HG03442 (cell line): Measurements from ENCODE around the gene CETN3.
"Not testable (repeated sequence)": the region's sequence is repeated elsewhere in the genome, so short reads cannot be mapped to it uniquely, and the experiment has no call there.

Source experiments
- ATAC-seq: cut with Tn5 transposase; IDR thresholded peaks from one replicate; pipeline ENCODE4 v1.9.1; 2021; ENCODE audit warnings: mild to moderate bottlenecking, moderate library complexity; ENCODE audit not compliant: unreplicated experiment

The CETN3 gene

DNA sequence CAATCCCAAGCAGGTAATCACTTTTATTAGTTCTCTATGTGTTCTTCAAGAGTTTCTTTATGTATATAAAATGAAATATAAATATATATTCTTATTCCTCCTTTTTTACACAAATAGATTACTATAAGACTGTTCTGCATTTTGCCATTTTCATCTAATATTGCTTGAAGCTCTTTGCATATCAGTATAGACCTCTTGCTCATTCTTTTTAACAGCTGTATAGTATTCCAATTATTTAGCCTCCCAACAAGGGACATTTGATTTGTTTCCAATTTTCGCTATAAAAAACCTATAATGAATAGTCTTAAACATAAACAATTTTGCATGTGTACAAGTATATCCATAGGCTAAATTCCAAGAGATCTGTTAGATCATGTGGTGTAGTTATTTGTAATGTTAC lies 25.2 kb downstream of the CETN3 start:
- ATAC-seq, result no peak

DNA sequence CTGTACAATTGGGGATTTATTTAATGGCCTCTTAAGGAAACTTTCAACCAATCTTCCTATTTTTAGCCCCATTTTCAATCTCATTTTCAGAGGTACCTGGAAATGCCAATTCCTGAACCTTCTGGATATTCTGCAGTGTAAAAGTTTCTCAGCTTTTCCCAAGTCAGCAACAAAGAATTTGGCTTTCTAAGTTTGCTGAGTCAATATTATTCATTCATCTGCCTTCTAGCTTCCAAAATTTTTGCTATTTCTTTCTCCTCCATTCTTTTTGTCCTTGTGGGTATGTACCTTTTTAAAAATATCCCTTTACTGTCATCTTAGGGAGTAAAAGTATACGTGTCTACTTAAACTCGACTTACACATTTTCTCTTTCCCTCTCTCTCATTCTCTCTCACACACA lies 25.7 kb downstream of the CETN3 start:
- ATAC-seq, result no peak

GRCh38 chr5:90381213-90381929 lies 28.2 kb downstream of the CETN3 start:
- no peak for ATAC-seq

DNA sequence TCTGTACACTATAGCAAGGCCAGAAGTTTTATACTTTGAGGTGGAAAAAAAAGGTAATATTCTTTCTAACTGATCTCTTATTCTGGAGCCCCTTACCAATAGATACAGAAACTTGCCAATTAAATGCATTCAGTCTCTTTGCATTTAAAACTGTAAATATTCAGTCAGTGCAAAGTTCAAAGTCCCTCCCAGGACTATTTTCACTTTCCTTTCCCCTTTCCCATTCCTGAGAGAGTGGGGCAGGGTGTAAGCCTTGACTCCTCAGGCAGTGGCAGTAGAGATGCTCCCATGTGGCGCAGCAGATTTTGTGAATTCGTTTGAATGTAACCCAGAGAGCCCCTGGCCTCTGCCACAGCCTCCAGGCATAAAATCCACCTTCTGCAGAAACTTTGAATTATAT lies 29.9 kb downstream of the CETN3 start:
- no peak for ATAC-seq

DNA sequence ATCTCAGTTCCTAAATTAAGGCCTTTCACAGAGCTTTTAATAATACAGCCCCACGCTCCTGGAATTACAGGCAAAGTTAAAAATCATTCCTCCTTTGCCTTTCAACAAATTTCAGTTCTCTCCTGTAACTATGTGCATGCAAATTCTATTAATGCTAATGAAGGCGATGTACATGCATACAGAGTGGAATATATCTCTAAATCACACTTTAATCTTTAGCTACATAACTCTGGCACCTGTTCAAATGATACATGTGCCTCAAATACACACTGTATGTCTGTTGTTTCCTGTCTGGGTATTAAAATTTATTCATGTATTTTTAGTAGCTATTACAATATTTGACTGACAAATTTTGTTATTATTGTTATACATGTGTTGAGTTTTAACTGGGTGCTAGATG lies 30.8 kb downstream of the CETN3 start:
- no peak for ATAC-seq

DNA sequence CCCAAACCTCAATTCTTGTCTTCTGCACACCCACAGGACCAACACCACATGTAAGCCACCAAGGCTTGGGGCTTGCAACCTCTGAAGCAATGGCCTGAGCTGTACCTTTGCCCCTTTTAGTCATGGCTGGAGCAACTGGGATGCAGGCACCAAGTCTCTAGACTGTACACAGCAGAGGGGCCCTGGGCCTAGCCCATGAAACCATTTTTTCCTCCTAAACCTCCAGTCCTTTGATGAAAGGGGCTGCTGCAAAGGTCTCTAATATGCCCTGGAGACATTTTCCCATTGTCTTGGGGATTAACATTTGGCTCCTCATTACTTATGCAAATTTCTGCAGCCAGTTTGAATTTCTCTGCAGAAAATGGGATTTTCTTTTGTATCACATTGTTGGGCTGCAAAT lies 38.3 kb downstream of the CETN3 start:
- not testable (repeated sequence) for ATAC-seq

- ATAC-seq, result peak; percentile 86
These were observed 40.9 kb downstream of the CETN3 start for GRCh38 chr5:90368454-90369246.

DNA sequence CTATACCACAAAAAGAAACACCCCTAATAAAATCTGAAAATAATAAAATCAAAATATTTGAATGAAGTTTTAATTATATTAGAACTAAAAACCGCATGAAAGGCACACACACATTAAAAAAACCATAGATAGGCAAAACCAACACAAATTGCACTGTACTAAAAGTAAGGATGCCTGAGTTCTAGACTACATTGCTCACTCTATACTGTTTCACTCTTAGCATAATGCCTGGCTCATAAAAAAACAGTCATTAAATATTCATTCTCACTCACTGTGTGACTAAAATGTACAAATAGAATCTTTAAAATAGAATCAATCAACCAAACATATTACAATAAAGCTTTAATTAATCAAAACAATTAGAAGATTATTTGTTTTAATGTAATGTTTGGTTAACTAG lies 41.7 kb downstream of the CETN3 start:
- ATAC-seq, result no peak

GRCh38 chr5:90366948-90367347 lies 42.6 kb downstream of the CETN3 start:
- ATAC-seq, result no peak

DNA sequence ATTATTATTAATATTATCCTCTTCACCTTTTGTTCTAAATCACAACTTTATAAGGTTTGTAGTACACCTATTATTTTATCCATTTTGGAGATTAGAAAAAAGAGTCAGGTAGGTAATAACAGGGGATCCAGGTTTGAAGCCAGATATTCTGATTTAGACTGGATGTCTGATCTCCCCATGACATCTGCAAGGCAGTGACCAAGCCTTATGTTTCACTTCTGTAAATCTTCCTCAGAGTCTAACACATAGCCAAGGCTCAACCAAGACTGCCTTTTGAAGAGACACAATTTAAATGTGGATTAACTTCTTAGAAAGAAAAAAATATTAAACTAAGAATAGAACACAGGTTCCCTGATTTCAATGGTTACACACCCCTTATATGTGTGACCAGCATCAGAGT lies 44.2 kb downstream of the CETN3 start:
- ATAC-seq, result no peak

- ATAC-seq, result no peak
These were observed 50.3 kb downstream of the CETN3 start for GRCh38 chr5:90359073-90359920.

DNA sequence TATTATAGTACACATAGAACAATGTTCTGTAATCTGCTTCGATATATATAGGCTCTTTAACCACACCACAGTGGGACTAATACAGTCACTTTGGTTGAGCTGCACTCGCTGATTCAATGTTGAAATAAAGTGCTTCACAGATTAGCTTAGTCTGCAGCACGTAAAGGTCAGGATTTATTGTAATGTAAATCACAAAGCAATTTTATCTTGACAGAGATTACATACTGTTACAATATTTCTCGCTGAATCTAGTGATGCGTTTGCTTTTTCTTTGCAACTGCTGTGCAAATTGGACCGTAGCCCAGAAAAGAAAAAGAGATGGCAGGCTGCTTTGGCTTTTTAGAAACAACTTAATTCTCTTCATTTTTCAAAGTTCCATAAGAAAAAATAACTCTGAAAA lies 52.9 kb downstream of the CETN3 start:
- ATAC-seq, result no peak

GRCh38 chr5:90356176-90356575 lies 53.4 kb downstream of the CETN3 start:
- ATAC-seq, result no peak

- ATAC-seq, result no peak
These were observed 53.9 kb downstream of the CETN3 start for GRCh38 chr5:90355635-90356034.

DNA sequence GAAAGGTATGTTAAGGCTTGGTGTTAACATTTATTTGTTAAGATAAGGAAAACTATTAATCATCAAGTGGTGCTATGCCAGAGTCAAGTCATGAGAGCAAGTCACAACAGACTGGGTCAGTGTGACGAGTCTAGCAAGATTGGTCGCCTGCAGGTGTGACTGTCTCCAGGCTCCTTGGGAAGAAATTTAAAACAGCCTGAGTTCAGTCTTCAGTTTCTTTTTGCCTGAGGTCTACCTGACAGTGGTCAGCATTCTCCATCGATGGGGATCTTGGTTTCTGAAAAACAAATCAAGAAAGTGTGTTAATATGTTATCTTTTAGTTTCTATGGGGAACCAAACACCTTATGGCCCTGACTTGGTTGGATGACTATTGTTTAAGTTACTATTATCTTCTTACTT lies 56.3 kb downstream of the CETN3 start:
- no peak for ATAC-seq

DNA sequence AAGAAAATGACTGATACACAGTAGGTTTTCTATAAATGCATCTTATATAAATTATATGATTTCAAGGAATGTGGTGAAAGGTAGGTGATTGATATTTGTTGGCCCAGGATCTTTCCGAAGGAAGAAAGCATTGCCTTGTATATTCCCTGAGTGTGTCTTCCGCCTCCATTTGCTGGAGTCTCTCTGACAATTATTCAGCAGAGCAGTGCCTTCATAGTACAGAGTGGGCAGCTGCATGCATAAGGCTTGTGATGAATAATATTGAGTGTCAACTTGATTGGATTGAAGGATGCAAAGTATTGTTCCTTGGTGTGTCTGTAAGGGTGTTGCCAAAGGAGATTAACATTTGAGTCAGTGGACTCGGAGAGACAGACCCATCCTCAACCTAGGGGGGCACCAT lies 58.5 kb downstream of the CETN3 start:
- ATAC-seq, result no peak

- ATAC-seq, result no peak
These were observed 62.1 kb downstream of the CETN3 start for GRCh38 chr5:90347462-90347861.

GRCh38 chr5:90345684-90346083 lies 63.9 kb downstream of the CETN3 start:
- no peak for ATAC-seq

DNA sequence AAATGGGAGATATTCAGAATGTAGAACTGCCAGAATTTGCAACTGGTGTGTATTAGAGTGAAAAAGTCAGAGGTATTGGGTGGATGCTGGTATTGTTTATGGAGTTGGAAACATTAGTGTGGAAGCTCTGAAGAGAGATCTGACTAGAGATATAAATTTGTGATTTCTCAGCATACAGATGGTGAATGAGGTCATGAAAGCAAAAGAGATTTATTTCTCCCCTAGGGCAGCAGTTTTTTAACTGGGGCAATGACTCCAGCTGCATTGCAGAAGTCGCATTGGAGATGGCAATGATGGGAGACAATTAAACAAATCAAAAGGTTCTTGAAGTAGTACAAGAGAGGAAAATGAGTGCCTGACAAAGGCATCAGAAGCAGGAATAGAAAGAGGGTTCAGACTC lies 64.9 kb downstream of the CETN3 start:
- no peak for ATAC-seq

- not testable (repeated sequence) for ATAC-seq
These were observed 65.8 kb downstream of the CETN3 start for GRCh38 chr5:90343731-90344130.

DNA sequence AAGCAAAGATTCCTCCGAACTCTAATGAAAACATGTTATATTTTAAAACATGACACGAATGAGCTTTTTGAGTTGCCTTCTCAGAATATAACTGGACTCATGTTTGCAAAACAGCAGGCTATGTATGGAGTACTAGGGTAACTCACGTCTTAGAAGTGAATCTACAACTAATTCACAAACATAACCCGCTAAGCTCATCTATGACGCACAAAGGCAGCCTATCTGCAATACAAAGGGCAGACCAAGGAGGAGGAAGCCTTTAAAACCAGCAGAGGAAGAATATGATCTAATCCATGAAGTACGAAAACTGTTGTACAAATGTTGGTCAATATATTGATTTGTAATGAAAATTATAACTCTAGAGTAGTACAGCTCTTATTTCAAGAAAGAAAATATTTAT lies 67.0 kb downstream of the CETN3 start:
- no peak for ATAC-seq
